ENCODE data around the gene C2CD4A.

- TF ChIP-seq, protein P1, sequence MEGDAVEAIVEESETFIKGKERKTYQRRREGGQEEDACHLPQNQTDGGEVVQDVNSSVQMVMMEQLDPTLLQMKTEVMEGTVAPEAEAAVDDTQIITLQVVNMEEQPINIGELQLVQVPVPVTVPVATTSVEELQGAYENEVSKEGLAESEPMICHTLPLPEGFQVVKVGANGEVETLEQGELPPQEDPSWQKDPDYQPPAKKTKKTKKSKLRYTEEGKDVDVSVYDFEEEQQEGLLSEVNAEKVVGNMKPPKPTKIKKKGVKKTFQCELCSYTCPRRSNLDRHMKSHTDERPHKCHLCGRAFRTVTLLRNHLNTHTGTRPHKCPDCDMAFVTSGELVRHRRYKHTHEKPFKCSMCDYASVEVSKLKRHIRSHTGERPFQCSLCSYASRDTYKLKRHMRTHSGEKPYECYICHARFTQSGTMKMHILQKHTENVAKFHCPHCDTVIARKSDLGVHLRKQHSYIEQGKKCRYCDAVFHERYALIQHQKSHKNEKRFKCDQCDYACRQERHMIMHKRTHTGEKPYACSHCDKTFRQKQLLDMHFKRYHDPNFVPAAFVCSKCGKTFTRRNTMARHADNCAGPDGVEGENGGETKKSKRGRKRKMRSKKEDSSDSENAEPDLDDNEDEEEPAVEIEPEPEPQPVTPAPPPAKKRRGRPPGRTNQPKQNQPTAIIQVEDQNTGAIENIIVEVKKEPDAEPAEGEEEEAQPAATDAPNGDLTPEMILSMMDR (IDR thresholded peaks at IDR 0.05 in 8 of 11, conservative IDR thresholded peaks at IDR 0.05 in 3 of 11): no peak
- no peak for TF ChIP-seq POLR2A (IDR thresholded peaks at IDR 0.05)
These were observed 45.3 kb downstream of the C2CD4A start for GRCh38 chr15:62112081-62112480.
